IPS-18a (cell line): ENCODE data around the gene RFTN1.

ENCODE experiments used
- H3K27ac ChIP-seq: one replicate; pipeline ENCODE4 v1.5.1; 2013; ENCODE audit warnings: low read length
- H3K27me3 ChIP-seq: one replicate; pipeline ENCODE4 v1.6.1; 2013; ENCODE audit warnings: mild to moderate bottlenecking, low read length; ENCODE audit not compliant: control insufficient read depth, insufficient read depth
- H3K36me3 ChIP-seq: one replicate; pipeline ENCODE4 v1.6.1; 2013; ENCODE audit warnings: low read depth, low read length; ENCODE audit not compliant: control insufficient read depth
- H3K4me1 ChIP-seq: one replicate; pipeline ENCODE4 v1.6.1; 2013; ENCODE audit warnings: low read depth, low read length; ENCODE audit not compliant: control insufficient read depth
- H3K4me3 ChIP-seq: one replicate; pipeline ENCODE4 v1.5.1; 2013; ENCODE audit warnings: low read length
- H3K9ac ChIP-seq: one replicate; pipeline ENCODE4 v1.6.1; 2013; ENCODE audit warnings: mild to moderate bottlenecking, low read length, moderate library complexity
- H3K9me3 ChIP-seq: one replicate; pipeline ENCODE4 v1.6.1; 2013; ENCODE audit warnings: low read depth, low read length; ENCODE audit not compliant: control insufficient read depth

The RFTN1 gene

DNA sequence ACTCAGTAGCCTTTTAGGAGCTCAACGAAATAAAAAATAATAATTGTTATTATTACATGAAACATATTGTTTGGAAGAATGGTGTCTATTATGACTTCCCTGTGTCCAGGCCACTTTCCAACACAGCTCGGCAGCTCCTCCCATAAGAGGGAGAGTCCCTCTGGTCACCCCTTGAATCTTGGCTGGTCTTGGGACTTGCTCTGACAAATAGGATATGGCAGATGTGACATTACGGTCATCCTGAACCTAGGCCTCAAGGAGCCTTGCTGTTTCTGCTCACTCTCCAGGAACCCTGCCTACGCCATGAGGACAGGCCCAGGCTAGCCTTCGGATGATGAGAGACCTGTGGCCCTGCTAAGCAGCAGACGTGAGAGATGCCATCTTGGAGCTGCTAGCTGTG, 176.7 kb downstream of the RFTN1 start:
- H3K27me3 ChIP-seq, result no peaks in the 10 kb centered on the region
- no peak overlapping the region for H3K4me3 ChIP-seq
- H3K36me3 ChIP-seq, result no peaks in the 10 kb centered on the region
- peaks cover 1% of the 10 kb centered on the region for H3K9me3 ChIP-seq
- no peak overlapping the region for H3K9ac ChIP-seq
- H3K4me1 ChIP-seq, result no peaks in the 10 kb centered on the region
- no peak overlapping the region for H3K27ac ChIP-seq

DNA sequence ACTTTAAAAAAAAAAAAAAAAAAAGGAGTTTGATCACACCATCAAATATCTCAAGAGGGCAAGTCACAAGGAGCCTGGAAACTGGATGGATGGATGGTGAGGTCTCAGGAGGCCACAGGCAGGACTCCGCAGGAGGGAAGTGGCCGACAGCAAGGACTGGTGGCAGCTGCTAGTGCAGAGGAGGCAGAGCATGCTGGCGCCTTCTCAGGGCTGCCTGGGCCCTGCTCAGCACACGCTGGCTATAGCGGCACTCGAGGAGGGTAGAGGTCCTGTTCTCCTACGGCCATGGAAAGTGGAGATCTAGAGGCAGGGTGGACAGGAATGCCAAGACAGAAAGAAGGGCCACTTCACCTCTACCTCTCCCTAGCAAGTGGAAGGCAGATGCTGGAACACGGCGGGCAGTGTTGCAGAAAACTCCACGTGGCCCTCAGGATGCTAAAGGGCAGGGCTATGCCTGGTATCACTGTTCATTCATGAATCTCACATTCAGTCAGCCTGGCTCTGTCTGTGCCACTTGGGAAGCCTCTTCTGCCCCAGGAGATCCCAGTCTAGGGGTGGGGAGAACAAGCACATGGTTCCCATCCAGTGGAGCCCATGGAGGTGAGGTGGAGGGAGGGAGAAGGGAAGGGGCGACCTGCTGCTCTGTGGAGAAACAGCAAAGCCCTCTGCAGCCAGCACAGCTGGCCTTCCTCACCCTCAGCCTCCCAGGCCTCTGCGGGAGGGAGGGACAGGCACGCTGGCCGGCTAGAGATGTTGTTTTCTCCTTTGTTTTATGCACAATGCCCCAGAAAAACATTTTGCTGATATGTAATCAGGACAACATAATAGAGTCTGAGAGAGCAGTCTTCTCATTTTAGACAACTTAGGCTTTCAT, 177.5 kb downstream of the RFTN1 start:
- H3K36me3 ChIP-seq, result no peaks in the 10 kb centered on the region
- no peaks in the 10 kb centered on the region for H3K27me3 ChIP-seq
- H3K4me3 ChIP-seq, result no peak overlapping the region
- H3K9ac ChIP-seq, result no peak overlapping the region
- H3K4me1 ChIP-seq, result no peaks in the 10 kb centered on the region
- peaks cover 8% of the 10 kb centered on the region for H3K9me3 ChIP-seq
- no peak overlapping the region for H3K27ac ChIP-seq

DNA sequence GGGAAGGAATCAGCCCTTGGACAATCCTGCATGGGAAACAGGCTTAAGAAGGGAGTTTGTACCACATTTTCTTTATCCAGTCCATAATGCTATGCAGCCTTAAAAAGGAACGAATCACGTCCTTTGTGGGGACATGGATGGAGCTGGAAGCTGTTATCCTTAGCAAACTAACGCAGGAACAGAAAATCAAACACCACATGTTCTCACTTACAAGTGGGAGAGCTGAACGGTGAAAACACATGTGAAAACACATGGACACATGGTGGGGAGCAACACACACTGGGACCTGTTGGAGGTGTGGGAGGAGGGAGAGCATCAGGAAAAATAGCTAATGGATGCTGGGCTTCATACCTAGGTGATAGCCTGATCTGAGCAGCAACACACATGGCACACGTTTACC, 178.2 kb downstream of the RFTN1 start:
- H3K27ac ChIP-seq, result no peak overlapping the region
- peaks cover 1% of the 10 kb centered on the region for H3K4me1 ChIP-seq
- no peaks in the 10 kb centered on the region for H3K27me3 ChIP-seq
- H3K36me3 ChIP-seq, result no peaks in the 10 kb centered on the region
- peaks cover 8% of the 10 kb centered on the region for H3K9me3 ChIP-seq
- no peak overlapping the region for H3K9ac ChIP-seq
- no peak overlapping the region for H3K4me3 ChIP-seq

DNA sequence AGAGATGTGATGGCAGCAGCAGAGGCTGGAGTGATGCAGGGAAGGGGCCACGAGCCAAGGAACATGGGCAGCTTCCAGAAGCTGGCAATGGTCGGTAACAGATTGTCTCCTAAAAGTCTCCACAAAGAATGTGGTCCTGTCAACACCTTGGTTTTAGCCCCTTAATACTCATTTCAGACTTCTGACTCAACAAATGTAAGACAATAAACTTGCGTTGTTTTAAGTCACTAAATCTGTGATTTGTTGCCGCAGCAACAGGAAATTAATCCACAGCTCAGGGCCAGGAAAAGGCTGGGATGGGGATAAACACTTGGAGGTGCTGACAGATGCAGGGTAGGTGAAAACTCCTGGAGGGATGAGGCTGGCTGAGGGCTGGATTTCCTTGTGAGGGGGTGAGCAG, 178.6 kb downstream of the RFTN1 start:
- no peaks in the 10 kb centered on the region for H3K27me3 ChIP-seq
- no peak overlapping the region for H3K4me3 ChIP-seq
- no peaks in the 10 kb centered on the region for H3K36me3 ChIP-seq
- H3K4me1 ChIP-seq, result peaks cover 5% of the 10 kb centered on the region
- H3K9ac ChIP-seq, result no peak overlapping the region
- no peak overlapping the region for H3K27ac ChIP-seq
- H3K9me3 ChIP-seq, result peaks cover 8% of the 10 kb centered on the region

DNA sequence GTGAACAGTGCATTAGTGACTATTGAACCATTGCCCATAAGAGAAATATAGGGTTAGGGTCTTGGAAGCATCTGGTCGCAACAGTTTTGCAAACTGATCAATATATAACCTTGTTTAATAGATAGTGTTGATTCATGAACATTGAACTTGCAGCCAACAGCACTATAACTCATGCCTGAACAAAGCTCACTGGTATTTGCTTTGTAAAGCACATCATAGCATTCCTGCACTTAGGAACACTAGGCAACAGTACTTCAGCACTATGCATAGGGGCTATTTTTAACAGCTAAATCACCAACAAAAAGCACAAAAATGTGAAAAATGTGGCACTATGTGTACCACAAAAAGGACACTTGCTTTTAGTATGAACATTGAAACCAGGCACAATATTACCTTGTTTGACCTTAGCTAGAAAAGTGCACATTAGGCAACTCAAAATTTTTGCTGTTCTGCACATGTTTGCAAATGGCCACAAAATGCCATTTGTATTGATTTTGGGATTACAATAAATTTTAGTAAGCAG, 180.5 kb downstream of the RFTN1 start:
- H3K9me3 ChIP-seq, result peaks cover 8% of the 10 kb centered on the region
- H3K36me3 ChIP-seq, result no peaks in the 10 kb centered on the region
- H3K27me3 ChIP-seq, result no peaks in the 10 kb centered on the region
- no peak overlapping the region for H3K27ac ChIP-seq
- no peak overlapping the region for H3K4me3 ChIP-seq
- no peak overlapping the region for H3K9ac ChIP-seq
- peaks cover 7% of the 10 kb centered on the region for H3K4me1 ChIP-seq

DNA sequence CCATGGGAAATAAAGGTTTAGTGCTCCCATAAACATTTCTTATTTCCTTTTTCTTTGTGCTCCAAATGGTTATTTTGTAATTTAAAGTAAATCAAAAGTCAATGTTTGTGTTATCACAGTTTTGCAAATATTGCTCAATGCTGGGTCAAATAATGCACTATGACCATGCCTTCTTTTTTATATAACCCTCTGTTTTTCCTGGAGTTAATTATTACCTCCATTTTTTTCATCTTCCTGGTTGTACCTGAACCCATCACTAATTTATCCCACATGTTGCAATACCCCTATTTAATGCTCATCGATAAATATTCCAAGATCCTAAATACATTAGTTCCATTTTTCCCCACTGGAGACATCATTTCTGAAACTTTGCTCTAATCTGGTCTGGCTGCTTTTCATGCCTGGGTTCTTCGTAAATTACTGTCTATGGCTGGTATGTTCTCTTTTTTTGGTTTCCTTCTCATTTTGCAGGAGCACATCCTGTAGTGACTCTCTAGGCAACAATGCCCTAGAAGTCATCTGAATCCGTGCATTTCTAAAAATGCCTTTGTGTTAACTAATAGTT, 182.1 kb downstream of the RFTN1 start:
- no peaks in the 10 kb centered on the region for H3K27me3 ChIP-seq
- no peaks in the 10 kb centered on the region for H3K36me3 ChIP-seq
- H3K9ac ChIP-seq, result no peak overlapping the region
- H3K4me1 ChIP-seq, result peaks cover 7% of the 10 kb centered on the region
- H3K27ac ChIP-seq, result no peak overlapping the region
- H3K4me3 ChIP-seq, result no peak overlapping the region
- peaks cover 8% of the 10 kb centered on the region for H3K9me3 ChIP-seq

DNA sequence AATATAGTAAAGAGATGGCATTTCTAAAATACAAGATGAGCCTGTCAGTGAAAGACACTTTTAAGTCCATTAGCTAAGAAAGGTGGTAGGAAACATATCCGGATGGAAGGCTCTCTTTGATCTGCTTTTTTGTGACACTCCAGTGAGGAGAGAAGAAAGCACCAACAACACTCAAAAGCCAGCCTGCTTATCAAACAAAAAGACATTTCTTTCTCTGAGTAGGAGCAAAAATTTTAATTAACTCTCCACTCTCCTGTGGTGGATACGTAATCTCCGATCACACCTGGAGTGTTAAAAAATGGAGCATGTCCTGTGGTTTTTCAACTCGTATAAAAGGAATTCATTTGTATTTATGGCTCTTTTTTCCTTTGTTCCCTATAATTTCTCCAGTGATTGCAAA, 183.1 kb downstream of the RFTN1 start:
- Histone ChIP-seq H3K9me3 (peaks cover 8% of the 10 kb centered on the region), H3K4me3 (no peak overlapping the region), H3K9ac (no peak overlapping the region), H3K4me1 (peaks cover 7% of the 10 kb centered on the region), H3K36me3 (no peaks in the 10 kb centered on the region), H3K27ac (no peak overlapping the region), H3K27me3 (no peaks in the 10 kb centered on the region)

DNA sequence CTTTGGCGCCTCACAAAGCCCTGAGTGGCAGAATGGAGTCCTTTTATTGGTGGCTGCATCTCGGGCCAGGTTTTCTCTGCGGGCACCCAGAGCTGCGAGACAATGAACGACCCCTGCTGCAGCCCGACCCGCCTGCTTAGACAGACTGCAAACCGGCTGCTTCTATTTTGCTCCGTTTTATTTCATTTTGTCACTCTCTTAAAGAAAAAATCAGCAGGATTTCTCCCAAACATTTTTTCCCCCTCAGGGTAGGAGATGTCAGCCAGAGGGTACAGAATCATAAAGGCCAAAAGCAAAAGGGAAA, 183.7 kb downstream of the RFTN1 start:
- Histone ChIP-seq H3K36me3 (no peaks in the 10 kb centered on the region), H3K27me3 (no peaks in the 10 kb centered on the region), H3K4me3 (no peak overlapping the region), H3K27ac (no peak overlapping the region), H3K9ac (no peak overlapping the region), H3K9me3 (peaks cover 8% of the 10 kb centered on the region), H3K4me1 (peaks cover 7% of the 10 kb centered on the region)

DNA sequence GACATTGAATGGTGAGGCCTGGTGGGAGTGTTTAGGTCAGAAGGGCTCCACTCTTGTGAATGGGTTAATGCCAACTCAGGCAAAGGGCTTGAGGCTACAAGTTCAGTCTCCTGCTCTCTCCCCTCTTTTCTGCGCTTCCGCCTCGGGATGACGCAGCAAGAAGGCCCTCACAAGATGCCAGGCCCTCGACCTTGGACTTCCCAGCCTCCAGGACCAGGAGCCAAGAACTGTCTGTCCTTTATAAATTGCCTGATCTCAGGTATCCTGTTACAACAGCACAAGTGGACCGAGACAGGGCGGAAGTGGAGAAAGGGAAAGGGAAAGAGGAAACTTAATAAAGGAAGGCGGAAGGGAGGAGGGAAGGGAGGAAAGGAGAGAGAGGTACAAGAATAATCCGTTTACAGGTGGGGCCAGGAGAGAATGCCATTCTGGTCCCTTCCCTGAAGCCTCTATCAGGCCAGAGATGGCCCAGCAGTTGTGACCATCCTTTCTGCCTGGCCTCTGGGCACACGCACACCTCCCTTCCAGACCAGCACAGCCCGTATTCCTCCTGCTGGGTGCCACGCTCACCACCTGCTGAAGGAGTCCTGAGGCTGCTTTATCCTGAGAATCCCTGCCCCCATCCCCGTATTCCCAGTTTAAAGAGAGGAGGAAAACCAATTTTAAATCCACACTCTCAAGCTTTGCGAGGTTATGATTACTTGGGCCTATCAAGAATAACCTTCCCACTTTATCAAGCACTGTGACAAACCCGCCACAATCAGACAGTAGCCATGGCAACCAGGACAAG, 184.3 kb downstream of the RFTN1 start:
- H3K9ac ChIP-seq, result no peak overlapping the region
- H3K27ac ChIP-seq, result no peak overlapping the region
- H3K36me3 ChIP-seq, result no peaks in the 10 kb centered on the region
- no peak overlapping the region for H3K4me3 ChIP-seq
- H3K27me3 ChIP-seq, result no peaks in the 10 kb centered on the region
- peaks cover 8% of the 10 kb centered on the region for H3K9me3 ChIP-seq
- H3K4me1 ChIP-seq, result peaks cover 7% of the 10 kb centered on the region

DNA sequence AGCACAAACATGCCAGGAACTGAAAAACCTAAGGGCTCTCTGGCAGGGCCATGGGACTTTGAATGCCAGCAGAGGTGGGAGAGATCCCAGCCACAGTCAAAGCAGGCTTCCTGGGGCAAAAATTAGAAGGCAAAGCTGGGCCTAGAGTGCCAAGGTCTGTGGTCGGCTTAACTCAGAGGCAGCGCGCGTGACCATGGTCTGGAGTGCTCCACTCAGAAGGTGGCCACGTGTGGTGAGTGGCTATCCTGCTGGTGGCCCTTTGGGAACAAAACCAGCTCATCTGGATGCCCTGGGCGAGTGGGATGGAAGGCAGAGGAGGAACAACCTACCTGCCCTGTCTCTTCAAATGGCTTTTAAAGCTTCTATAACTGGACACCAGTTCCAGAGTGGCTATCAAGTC, 185.4 kb downstream of the RFTN1 start:
- Histone ChIP-seq H3K27ac (no peak overlapping the region), H3K4me3 (no peak overlapping the region), H3K36me3 (no peaks in the 10 kb centered on the region)

DNA sequence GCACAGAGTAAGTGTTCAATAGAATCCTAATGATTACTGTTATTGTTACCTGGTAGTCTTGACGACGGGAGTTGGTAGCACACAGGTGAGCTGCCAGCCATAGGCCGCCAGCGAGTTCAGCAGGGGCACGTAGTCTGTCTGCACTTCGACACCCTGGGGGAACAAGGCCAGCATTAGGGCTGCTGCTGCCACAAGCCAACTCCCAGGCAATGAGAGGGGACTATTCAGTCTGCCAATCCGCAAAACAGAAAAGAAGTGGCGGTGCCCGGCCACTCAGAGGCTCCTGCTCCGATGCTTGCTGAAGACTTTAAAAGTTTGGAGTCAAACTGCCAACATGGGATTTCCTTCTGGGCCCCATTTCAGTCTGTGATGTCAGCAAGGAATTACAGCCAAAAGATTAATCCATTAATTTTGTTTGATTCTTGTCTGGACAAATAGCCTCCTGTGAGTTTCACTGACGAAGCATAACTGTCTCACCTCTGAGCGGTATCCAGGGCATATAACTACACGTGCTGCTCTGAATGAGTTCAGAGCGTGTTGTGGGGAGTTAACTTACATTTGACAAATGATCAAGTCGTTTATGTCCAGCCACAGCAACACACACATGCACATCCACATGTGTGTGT, 186.7 kb downstream of the RFTN1 start:
- H3K27me3 ChIP-seq, result no peaks in the 10 kb centered on the region
- no peaks in the 10 kb centered on the region for H3K36me3 ChIP-seq
- no peak overlapping the region for H3K27ac ChIP-seq
- H3K4me1 ChIP-seq, result peaks cover 7% of the 10 kb centered on the region
- no peak overlapping the region for H3K4me3 ChIP-seq
- peaks cover 7% of the 10 kb centered on the region for H3K9me3 ChIP-seq
- H3K9ac ChIP-seq, result no peak overlapping the region

More for the DNA sequence above, 185.4 kb downstream of the RFTN1 start:
- peaks cover 8% of the 10 kb centered on the region for H3K9me3 ChIP-seq
- H3K4me1 ChIP-seq, result peaks cover 7% of the 10 kb centered on the region
- no peaks in the 10 kb centered on the region for H3K27me3 ChIP-seq
- no peak overlapping the region for H3K9ac ChIP-seq
